HG03469 (cell line): ENCODE data around the gene INPP5D.
"Not testable (repeated sequence)": the region's sequence is repeated elsewhere in the genome, so short reads cannot be mapped to it uniquely, and the experiment has no call there.

Source experiments
- ATAC-seq: cut with Tn5 transposase; IDR thresholded peaks from one replicate; pipeline ENCODE4 v1.9.1; 2021; ENCODE audit warnings: mild to moderate bottlenecking, moderate library complexity, moderate number of reproducible peaks; ENCODE audit not compliant: unreplicated experiment

The INPP5D gene

GRCh38 chr2:233112776-233113452 is 52.8 kb downstream of the INPP5D start:
- no peak for ATAC-seq

GRCh38 chr2:233114421-233114861 is 54.3 kb downstream of the INPP5D start:
- ATAC-seq, result no peak

- no peak for ATAC-seq
Observed at GRCh38 chr2:233115121-233115520, 55.0 kb downstream of the INPP5D start.

DNA sequence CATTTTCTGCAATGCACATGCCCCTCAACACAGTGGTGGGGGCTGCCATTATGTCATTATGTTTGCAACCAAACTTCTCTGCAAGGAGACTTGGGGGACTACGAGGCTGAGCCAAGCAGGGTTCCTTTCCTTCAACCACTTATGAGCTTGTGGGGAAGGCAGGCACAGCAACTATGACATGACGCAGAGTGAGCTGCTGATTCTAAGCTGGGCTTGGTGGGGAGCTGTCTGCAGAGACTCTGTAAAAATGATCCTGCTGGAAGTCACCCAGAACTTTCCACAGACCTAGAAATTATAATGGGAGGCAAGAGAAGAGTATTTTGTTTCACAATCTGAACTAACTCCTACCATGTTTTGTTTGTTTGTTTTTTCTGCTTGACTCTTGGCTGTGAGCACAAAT is 55.6 kb downstream of the INPP5D start:
- no peak for ATAC-seq

GRCh38 chr2:233116946-233117345 is 56.8 kb downstream of the INPP5D start:
- no peak for ATAC-seq

DNA sequence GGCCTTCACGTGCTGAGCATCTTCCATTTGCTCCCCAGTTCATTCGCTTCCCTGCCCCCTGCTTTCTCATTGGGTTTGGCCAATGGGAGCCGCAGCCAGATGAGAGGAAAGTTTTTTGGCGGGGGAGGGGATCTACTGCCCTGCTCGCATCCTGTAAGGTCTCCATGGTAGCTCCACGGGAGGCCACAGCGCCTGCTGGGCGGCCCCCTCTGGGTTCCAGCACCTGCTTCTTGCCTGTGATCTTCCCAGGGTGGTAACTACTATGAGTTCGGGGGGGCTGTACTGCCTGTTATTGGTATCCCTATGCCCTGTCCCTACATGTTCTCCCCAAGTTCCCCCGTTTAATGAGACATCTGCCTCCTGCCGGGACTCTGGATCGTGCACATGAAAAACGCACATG is 57.2 kb downstream of the INPP5D start:
- ATAC-seq, result no peak

DNA sequence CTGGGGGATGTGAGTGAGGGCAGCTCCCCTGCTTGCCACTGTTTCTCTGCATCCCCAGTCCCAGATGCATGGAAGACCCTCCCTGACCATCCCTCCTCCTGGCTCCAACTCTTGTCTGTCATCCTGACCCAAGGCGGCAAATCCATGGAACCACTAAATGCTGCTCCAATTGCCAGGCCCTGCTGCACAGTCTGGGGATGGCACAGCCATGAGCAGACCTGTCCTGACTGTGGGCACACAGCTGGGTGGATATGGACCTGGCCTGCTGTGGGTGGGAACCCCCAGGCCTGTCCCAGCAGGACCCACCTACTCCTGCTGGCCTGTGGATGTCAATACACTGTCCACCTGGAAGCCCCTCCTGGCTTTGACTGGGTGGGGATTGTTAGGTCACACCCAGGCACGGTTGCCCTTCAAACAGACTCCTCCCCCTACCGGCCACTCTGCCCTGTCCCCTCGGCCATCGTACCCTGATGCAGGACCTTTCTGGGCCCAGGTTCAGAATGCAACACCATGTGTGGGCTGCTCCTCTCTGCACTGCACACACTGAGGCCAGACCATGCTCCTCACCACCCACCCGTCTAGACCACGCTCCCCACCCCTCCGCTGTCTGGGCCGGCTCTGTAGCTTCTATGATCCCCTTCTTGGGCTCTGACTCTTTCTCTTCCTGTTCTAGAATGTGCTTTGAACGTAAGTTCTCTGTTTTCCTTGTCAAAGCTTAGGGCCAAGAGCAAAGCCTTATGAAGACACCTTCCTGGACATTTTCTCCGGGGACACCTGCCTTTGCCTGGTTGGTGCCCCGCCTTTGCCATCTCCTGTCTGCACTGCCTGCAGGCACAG is 57.9 kb downstream of the INPP5D start:
- no peak for ATAC-seq

DNA sequence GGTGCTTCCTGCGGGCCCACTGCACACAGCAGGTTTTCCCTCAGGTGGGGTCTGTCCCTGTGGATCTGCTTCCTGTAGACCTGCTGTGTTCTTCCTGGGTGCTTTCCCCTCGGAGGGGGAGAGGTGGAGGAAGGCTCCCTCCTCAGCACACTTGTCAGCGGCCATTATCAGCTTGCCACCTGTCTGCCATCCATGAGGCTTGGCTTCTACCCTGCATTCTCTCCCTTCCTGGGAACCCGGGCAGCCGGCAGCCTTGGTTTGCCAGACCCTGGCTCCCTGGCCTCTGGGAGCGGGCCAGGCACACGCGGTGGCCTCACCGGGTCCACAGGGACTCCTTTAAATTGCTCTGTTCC is 58.5 kb downstream of the INPP5D start:
- ATAC-seq, result no peak

GRCh38 chr2:233119123-233119522 is 59.0 kb downstream of the INPP5D start:
- ATAC-seq, result no peak

DNA sequence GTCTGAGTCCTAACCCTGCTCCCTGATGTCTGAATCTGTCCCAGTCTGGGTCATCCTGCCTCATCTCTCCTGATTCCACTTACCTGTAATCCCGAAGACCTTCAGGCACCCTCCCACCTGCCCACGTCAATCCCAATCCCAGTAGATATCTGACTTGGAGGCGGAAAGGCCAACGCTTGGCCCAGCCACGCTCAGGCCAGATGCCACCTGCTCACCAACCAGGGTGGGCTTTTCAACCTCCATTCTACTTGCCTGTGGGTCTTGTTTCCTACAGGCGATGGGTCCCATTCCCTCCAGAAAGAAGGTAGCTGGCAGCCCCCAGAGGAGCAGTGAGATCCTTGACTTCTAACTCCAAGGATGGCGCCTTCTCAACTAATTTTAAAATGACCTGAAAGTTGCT is 59.7 kb downstream of the INPP5D start:
- ATAC-seq, result no peak

- no peak for ATAC-seq
Observed at GRCh38 chr2:233120459-233120858, 60.3 kb downstream of the INPP5D start.

DNA sequence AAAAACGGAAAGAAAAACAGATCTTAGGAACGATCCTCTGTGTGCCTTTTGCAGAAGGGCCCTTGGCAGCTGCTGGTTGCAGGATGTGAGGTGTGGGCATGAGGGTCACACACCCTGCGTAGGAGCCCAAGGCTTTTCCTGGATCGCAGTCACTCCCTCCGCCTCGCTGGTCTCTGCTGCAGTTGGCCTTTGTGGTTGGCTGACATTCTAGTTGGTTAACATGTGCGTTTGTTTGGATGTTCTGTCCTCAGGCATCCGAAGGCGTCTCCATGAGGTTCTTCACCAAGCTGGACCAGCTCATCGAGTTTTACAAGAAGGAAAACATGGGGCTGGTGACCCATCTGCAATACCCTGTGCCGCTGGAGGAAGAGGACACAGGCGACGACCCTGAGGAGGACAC is 61.7 kb downstream of the INPP5D start:
- ATAC-seq, result no peak

- no peak for ATAC-seq
Observed at GRCh38 chr2:233122541-233122940, 62.4 kb downstream of the INPP5D start.

DNA sequence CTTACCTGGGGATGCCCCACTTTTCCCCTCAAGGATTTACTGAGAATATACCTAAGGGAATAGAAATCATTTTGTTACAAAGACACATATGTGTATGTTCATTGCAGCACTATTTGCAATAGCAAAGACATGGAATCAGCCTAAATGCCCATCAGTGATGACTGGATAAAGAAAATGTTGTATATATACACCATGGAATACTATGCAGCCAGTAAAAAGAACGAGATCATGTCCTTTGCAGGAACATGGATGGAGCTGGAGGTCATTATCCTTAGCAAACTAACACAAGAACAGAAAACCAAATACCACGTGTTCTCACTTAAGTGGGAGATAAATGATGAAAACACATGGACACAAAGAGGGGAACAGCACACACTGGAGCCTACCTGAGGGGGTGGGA is 63.4 kb downstream of the INPP5D start:
- not testable (repeated sequence) for ATAC-seq

GRCh38 chr2:233124421-233125080 is 64.4 kb downstream of the INPP5D start:
- peak; percentile 66 for ATAC-seq

DNA sequence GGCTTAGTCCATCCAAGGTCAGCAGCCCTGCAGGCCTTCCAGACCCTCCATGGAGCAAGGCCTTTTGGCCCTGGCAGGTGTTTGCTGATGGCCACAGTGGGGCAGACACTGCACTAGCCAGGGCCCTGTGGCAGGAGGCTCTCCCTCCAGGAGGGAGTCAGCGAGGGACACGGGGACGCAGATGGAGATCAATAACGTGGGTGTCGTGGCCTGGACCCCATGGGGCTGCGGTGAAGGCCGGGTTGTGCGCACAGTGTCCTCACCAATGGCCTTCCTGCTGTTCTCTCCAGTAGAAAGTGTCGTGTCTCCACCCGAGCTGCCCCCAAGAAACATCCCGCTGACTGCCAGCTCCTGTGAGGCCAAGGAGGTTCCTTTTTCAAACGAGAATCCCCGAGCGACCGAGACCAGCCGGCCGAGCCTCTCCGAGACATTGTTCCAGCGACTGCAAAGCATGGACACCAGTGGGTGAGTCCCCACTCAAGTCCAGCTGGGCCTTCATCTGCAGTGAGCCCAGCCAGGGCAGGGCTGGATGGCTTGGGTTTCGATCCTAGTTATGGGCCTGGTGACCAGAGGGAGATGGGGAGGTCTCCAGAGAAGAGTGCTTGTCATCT is 65.4 kb downstream of the INPP5D start:
- ATAC-seq, result no peak

DNA sequence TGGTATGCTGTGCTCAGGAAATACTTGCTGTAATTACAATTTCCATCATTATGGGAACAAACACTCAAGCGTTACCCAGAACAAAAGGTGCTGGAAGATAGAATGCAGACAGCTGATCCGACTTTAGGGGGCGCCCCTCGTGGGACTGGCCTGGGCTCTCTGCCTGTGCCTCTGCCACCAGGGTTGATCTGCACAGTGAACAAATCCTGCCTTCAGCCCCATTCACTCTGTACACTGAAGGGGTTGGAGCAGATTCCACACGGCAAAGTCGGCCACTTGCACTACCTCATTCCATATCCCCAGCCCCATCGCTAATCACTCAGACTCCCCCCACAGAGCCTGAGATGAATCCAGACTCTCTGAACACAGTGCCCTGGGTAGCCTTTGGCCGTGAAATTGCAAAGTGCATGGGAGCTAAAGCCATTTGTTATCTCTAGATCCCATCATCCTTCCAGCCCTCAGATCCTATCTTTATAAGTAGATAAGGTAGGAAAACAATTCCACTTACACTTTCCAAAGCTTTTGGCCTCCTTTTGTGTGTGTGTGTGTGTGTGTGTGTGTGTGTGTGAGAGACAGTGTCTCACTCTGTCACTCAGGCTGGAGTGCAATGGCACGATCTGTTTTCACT is 69.3 kb downstream of the INPP5D start:
- ATAC-seq, result no peak

- no peak for ATAC-seq
Observed at GRCh38 chr2:233130024-233130423, 69.9 kb downstream of the INPP5D start.

- no peak for ATAC-seq
Observed at GRCh38 chr2:233130481-233131020, 70.4 kb downstream of the INPP5D start.

DNA sequence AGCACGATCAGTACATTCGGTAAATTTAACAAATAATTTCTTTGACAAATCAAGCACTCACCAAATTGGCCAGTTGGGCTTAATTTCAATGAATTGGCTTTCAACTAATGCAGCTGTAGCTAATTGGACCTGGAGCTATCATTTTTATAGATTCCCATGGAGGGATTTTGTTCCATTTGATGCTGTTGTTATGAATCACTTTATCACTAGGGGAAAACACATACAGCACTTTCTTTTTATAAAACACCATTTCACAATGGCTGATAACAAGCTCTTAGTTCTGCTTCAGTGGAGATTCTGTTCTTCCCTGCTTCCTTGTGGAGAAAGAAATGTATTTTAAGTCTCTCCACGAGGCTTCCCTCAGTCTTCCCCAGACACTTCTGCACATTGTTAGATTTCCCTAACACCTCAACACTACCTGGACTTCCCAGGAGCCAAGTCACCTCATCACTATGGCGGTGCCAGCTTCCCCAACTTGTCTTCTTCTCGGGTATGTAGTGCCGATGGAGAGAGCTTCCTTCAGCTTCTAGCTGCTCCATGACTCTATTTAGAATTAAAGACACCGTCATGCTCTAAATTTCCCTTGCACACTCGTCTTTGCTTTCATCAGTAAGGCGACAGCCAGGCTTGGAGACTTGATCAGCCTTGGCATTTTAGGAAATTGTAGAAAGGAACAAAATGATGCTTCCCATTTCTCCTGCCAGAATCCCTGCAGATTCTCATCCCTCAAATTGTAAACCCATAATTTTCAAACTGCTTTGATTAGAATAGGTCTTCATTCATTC is 72.0 kb downstream of the INPP5D start:
- no peak for ATAC-seq
